ENCODE measurements around the gene PLXDC1.

PLXDC1 gene

DNA sequence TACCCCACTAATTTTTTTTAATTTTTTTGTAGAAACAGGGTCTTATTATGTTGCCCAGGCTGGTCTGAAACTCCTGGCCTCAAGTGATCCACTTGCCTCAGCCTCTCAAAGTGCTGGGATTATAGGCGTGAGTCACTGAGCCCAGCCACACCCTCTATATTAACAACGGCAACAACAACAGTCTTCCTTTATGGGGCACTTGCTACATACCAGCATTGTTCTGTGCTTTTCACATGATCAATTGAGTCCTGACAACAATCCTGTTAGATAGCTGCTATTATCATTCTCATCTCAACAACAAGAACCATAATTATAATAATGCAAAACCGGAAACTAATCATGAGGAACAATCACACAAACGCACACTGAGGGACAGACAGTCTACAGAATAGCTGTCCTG, 27.1 kb upstream of the PLXDC1 start (continued):
- TF ChIP-seq, protein P1, sequence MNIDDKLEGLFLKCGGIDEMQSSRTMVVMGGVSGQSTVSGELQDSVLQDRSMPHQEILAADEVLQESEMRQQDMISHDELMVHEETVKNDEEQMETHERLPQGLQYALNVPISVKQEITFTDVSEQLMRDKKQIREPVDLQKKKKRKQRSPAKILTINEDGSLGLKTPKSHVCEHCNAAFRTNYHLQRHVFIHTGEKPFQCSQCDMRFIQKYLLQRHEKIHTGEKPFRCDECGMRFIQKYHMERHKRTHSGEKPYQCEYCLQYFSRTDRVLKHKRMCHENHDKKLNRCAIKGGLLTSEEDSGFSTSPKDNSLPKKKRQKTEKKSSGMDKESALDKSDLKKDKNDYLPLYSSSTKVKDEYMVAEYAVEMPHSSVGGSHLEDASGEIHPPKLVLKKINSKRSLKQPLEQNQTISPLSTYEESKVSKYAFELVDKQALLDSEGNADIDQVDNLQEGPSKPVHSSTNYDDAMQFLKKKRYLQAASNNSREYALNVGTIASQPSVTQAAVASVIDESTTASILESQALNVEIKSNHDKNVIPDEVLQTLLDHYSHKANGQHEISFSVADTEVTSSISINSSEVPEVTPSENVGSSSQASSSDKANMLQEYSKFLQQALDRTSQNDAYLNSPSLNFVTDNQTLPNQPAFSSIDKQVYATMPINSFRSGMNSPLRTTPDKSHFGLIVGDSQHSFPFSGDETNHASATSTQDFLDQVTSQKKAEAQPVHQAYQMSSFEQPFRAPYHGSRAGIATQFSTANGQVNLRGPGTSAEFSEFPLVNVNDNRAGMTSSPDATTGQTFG (tag by site-specific recombination; IDR thresholded peaks at IDR 0.05; ENCODE audit: borderline replicate concordance): no peak
- TF ChIP-seq ZNF433 (tag by site-specific recombination; IDR thresholded peaks at IDR 0.05; ENCODE audit: low read depth) (no peak), ZFP41 (tag by site-specific recombination; IDR thresholded peaks at IDR 0.05; ENCODE audit: borderline replicate concordance) (no peak), KLF9 (tag by site-specific recombination; IDR thresholded peaks at IDR 0.05; ENCODE audit: low read depth) (peak; percentile 82), KLF10 (tag by site-specific recombination; IDR thresholded peaks at IDR 0.05) (peak; percentile 78), MYNN (tag by site-specific recombination; IDR thresholded peaks at IDR 0.05; ENCODE audit: borderline replicate concordance) (no peak), ZNF843 (tag by site-specific recombination; IDR thresholded peaks at IDR 0.05) (no peak), KLF1 (tag by site-specific recombination; IDR thresholded peaks at IDR 0.05) (peak; percentile 97), BCL11B (tag by site-specific recombination; IDR thresholded peaks at IDR 0.05; ENCODE audit: low read depth) (no peak)

GRCh38 chr17:39177256-39177655, 25.8 kb upstream of the PLXDC1 start:
- CTCF ChIA-PET: interaction anchor here (0.6 to 6.8 kb wide), 4 partner anchors 13 to 227 kb away, joined by 3 to 183 read pairs (median 45); partner anchors contain the start of gene ARL5C
- TF ChIP-seq SP2 (tag by site-specific recombination; IDR thresholded peaks at IDR 0.05) (peak; percentile 59), ZNF560 (tag by site-specific recombination; IDR thresholded peaks at IDR 0.05; ENCODE audit: borderline replicate concordance) (no peak), OVOL3 (tag by site-specific recombination; IDR thresholded peaks at IDR 0.05) (no peak), ZNF843 (tag by site-specific recombination; IDR thresholded peaks at IDR 0.05) (no peak), KLF1 (tag by site-specific recombination; IDR thresholded peaks at IDR 0.05) (peak; percentile 79), ZNF544 (tag by site-specific recombination; IDR thresholded peaks at IDR 0.05) (no peak)
- TF ChIP-seq, protein P2, sequence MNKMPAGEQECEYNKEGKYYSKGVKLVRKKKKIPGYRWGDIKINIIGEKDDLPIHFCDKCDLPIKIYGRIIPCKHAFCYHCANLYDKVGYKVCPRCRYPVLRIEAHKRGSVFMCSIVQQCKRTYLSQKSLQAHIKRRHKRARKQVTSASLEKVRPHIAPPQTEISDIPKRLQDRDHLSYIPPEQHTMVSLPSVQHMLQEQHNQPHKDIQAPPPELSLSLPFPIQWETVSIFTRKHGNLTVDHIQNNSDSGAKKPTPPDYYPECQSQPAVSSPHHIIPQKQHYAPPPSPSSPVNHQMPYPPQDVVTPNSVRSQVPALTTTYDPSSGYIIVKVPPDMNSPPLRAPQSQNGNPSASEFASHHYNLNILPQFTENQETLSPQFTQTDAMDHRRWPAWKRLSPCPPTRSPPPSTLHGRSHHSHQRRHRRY (tag by site-specific recombination; IDR thresholded peaks at IDR 0.05): no peak
- Histone ChIP-seq H3K27ac (ENCODE audit: extremely low read depth, low read depth, low read length) (no peak overlapping the region), H3K9me3 (ENCODE audit: control insufficient read depth, insufficient read depth, low read depth, low read length) (no peaks in the 10 kb centered on the region), H3K4me1 (ENCODE audit: control insufficient read depth, insufficient read depth, low read length) (0 out of 2 replicates have a peak, but pooled peaks cover 7% of the 10 kb centered on the region), H3K36me3 (ENCODE audit: control insufficient read depth in 2 of 2, insufficient read depth in 1 of 2, low read length in 2 of 2) (peaks cover 30 to 45% of the 10 kb centered on the region in 2 experiments), H3K4me3 (ENCODE audit: low read depth, low read length) (no peak overlapping the region)
- POLR2A ChIA-PET: no interaction called here

DNA sequence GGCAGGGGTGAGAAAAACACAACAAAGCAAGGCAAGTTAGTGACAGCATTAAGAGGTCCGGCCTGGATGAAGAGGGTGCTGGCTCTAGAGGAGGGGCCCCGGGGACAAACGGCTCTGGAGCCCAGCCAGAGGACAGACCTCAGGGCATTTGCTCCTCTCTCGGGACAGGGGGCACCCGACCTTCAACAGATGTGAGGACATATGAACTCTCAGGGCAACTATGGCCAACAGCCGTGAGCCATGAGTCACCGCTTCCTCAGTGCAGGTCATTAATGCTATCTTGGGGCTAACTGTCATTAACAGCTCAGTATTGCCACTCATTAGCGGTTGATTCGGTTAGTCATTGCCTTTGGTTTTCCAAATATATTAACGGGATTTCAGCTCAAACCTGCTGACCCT, 24.3 kb upstream of the PLXDC1 start:
- TF ChIP-seq ZNF639 (tag by site-specific recombination; IDR thresholded peaks at IDR 0.05) (no peak), ZNF548 (tag by site-specific recombination; IDR thresholded peaks at IDR 0.05) (no peak), ZNF121 (tag by site-specific recombination; IDR thresholded peaks at IDR 0.05) (no peak), ZNF157 (tag by site-specific recombination; IDR thresholded peaks at IDR 0.05) (0 out of 2 replicates have a peak, but pooled peaks have one; percentile 10), ZNF623 (tag by site-specific recombination; IDR thresholded peaks at IDR 0.05) (peak; percentile 77), ZNF354C (tag by site-specific recombination; IDR thresholded peaks at IDR 0.05; ENCODE audit: borderline replicate concordance, low read depth) (no peak), ZNF660 (tag by site-specific recombination; IDR thresholded peaks at IDR 0.05) (no peak), ZNF132 (tag by site-specific recombination; IDR thresholded peaks at IDR 0.05; ENCODE audit: borderline replicate concordance) (no peak)
- TF ChIP-seq, protein P3, sequence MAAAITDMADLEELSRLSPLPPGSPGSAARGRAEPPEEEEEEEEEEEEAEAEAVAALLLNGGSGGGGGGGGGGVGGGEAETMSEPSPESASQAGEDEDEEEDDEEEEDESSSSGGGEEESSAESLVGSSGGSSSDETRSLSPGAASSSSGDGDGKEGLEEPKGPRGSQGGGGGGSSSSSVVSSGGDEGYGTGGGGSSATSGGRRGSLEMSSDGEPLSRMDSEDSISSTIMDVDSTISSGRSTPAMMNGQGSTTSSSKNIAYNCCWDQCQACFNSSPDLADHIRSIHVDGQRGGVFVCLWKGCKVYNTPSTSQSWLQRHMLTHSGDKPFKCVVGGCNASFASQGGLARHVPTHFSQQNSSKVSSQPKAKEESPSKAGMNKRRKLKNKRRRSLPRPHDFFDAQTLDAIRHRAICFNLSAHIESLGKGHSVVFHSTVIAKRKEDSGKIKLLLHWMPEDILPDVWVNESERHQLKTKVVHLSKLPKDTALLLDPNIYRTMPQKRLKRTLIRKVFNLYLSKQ (tag by site-specific recombination; IDR thresholded peaks at IDR 0.05; ENCODE audit: borderline replicate concordance): no peak
- ChIA-PET CTCF (interaction anchor here (0.6 to 6.8 kb wide), 25 partner anchors 8 to 323 kb away, joined by 3 to 183 read pairs (median 7); partner anchors contain the start of genes ARL5C, CACNB1 and RPL19), POLR2A (interaction anchor here (0.6 to 2.3 kb wide), 4 partner anchors 11 to 329 kb away, joined by 3 to 10 read pairs (median 6); partner anchors contain the start of genes RPL19 and RPL23)
- Histone ChIP-seq H3K27ac (ENCODE audit: extremely low read depth, low read depth, low read length) (no peak overlapping the region), H3K9me3 (ENCODE audit: control insufficient read depth, insufficient read depth, low read depth, low read length) (no peaks in the 10 kb centered on the region), H3K36me3 (ENCODE audit: control insufficient read depth in 2 of 2, insufficient read depth in 1 of 2, low read length in 2 of 2) (peaks cover 21 to 35% of the 10 kb centered on the region in 2 experiments; a peak in 2 of 3 replicates), H3K4me3 (ENCODE audit: low read depth, low read length) (no peak overlapping the region), H3K4me1 (ENCODE audit: control insufficient read depth, insufficient read depth, low read length) (0 out of 2 replicates have a peak, but pooled peaks cover 7% of the 10 kb centered on the region)
